GM12874 (cell line): ENCODE measurements around the gene RETREG1.

ENCODE experiments used
- TF ChIP-seq, protein P1 (sequence below): IDR thresholded peaks from 2 replicates; pipeline ENCODE4 v1.5.1; 2011; ENCODE audit warnings: low read depth, mild to moderate bottlenecking, control low read depth, low read length, moderate library complexity; ENCODE audit not compliant: insufficient read depth

Gene RETREG1

GRCh38 chr5:16578474-16578883 is 38.3 kb downstream of the RETREG1 start:
- TF ChIP-seq, protein P1, sequence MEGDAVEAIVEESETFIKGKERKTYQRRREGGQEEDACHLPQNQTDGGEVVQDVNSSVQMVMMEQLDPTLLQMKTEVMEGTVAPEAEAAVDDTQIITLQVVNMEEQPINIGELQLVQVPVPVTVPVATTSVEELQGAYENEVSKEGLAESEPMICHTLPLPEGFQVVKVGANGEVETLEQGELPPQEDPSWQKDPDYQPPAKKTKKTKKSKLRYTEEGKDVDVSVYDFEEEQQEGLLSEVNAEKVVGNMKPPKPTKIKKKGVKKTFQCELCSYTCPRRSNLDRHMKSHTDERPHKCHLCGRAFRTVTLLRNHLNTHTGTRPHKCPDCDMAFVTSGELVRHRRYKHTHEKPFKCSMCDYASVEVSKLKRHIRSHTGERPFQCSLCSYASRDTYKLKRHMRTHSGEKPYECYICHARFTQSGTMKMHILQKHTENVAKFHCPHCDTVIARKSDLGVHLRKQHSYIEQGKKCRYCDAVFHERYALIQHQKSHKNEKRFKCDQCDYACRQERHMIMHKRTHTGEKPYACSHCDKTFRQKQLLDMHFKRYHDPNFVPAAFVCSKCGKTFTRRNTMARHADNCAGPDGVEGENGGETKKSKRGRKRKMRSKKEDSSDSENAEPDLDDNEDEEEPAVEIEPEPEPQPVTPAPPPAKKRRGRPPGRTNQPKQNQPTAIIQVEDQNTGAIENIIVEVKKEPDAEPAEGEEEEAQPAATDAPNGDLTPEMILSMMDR, result no peak

DNA sequence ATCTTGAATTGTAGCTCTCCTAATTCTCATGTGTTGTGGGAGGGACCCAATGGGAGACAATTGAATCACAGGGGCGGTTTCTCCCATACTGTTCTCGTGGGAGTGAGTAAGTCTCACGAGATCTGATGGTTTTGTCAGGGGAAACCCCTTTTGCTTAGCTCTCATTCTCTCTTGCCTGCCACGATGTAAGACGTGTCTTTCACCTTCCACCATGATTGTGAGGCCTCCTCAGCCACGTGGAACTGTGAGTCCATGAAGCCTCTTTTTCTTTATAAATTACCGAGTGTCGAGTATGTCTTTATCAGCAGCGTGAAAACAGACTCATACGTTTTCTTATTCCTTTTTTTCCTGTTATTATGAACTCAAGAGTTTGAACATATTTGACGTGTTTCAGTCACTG is 39.1 kb downstream of the RETREG1 start:
- TF ChIP-seq, protein P1, result no peak

DNA sequence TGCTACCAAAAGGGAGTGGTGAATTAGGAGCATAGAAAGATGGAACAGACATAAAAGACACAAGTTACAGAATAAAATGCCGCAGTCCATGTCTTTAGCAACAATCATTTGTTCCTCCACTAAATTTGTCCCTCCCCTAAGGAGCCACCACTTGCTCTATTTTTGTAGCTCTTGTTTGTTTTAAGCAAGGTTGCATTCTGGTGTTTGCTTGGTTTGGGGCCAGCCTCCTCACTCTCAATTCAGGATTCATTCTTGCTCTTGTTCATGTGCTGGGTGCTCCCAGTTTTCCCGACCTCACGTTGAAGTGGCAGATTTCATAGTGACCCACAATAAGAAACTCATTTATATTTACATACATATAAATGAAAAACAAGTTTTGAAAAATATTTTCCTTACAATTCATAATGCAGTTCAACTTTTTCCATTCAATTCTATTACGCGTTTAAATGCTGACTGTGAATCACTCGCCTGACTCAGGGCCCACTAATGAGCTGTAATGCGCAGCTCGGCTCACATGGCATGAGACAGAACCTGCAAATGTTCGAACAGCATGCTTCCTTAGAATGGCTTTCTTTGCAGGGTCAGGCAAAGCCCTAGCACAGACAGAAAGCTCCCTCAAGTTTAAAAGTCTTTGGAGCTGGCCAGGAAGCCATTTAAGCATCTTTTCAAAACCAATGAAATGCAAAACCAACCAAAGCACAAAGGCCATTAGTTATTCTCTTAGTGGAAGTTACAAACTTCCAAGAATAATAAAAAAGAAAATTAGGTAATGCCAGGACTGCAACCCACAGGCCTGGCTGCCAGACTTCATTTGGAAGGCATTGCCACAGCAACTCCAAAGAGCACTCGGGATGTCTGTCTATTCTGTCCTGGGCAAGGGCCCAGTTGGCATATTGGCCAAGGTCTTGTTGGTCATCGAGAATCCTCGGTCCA is 41.7 kb downstream of the RETREG1 start:
- TF ChIP-seq, protein P1, result no peak

GRCh38 chr5:16573401-16573800 is 43.4 kb downstream of the RETREG1 start:
- TF ChIP-seq, protein P1, result no peak

- TF ChIP-seq, protein P1, result no peak
These were observed 44.3 kb downstream of the RETREG1 start for GRCh38 chr5:16572289-16573015.

DNA sequence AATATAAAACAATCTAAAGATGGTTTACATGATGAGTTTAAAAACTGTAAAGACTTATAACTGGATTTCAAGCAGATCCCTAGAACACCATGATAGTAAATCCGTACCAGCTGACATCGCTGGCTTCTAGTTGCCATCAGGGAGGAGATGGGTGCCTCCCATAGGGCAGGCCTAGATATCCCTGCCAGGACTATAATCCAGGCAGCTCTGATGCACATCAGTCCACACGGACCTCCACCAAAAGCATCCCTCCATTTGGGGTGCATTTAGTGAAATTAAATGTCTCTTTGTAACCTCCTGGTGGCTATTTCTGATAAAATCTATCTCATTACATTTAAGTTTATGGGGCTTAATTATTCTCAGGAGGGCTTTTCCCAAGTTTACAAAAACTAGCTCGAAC is 45.8 kb downstream of the RETREG1 start:
- TF ChIP-seq, protein P1, result no peak

DNA sequence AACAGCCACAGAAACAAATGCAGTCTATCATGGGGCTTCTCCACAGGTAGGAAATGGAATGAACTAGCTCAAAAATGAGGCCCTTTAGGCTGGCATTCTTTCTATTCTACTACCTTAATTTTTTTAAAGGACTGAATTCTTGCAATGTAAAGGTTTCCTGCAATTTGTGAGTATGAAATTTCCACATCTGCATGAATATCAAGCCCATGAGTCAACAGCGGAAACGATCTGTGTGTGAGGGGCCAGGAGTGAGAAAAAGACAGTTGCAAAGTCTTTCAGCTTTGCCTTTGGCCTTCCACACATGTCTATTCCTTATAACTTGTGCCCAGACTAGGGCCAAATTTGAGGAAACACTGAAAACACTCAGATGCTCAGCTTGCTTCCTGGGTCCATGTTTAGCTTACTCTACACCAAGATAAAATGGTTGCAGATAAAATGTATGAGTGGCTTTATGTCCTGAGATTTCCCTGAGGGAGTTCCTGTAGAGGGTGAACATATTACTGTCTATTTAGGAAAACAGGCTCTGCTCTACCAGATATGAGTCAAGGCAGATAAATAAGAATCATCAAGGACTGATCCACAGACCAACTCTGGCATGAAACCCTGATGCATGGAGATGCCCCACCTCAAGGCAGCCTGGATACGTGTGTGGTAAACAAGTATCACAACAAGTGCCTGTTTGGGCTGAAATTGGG is 46.5 kb downstream of the RETREG1 start:
- TF ChIP-seq, protein P1, result no peak
